ENCODE measurements around the gene PIP5K1B.

DNA sequence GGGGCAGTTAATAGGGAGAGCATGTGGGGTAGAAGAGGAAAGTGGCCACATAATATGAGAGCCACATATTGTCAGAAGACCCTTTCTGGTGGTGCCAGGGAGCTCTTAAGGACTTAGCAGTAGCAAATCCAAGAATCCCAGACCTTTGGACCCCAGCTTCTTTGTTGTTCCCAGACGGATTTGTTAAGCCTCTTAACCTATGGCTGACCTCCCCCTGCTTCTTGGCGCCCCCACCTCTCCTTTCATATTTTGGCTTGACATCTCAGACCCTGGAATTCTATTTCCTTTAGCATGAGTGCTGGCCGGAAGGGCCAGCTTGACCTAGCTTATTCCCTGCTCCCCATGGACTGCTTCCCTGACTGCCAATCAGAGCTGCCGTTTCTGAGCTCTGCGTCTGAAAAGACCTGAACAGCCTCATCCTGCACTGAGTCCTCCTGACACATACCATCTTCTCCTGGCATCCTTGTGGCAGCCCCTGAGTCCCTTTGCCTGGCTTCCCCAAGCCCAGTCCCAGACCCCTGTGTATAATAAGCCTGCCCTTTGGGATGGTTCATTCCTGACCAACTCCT lies 192.6 kb downstream of the PIP5K1B start:
- TF ChIP-seq, protein P1, sequence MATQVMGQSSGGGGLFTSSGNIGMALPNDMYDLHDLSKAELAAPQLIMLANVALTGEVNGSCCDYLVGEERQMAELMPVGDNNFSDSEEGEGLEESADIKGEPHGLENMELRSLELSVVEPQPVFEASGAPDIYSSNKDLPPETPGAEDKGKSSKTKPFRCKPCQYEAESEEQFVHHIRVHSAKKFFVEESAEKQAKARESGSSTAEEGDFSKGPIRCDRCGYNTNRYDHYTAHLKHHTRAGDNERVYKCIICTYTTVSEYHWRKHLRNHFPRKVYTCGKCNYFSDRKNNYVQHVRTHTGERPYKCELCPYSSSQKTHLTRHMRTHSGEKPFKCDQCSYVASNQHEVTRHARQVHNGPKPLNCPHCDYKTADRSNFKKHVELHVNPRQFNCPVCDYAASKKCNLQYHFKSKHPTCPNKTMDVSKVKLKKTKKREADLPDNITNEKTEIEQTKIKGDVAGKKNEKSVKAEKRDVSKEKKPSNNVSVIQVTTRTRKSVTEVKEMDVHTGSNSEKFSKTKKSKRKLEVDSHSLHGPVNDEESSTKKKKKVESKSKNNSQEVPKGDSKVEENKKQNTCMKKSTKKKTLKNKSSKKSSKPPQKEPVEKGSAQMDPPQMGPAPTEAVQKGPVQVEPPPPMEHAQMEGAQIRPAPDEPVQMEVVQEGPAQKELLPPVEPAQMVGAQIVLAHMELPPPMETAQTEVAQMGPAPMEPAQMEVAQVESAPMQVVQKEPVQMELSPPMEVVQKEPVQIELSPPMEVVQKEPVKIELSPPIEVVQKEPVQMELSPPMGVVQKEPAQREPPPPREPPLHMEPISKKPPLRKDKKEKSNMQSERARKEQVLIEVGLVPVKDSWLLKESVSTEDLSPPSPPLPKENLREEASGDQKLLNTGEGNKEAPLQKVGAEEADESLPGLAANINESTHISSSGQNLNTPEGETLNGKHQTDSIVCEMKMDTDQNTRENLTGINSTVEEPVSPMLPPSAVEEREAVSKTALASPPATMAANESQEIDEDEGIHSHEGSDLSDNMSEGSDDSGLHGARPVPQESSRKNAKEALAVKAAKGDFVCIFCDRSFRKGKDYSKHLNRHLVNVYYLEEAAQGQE (IDR thresholded peaks at IDR 0.05; ENCODE audit: borderline replicate concordance in 1 of 2, low read depth in 1 of 2, low read length in 2 of 2) = no peak
- no peak for TF ChIP-seq KDM5A (IDR thresholded peaks at IDR 0.05; ENCODE audit: borderline replicate concordance, low read length)
- TF ChIP-seq SMAD1 (CRISPR knock-in tag; IDR thresholded peaks at IDR 0.05; ENCODE audit: borderline replicate concordance, low read depth) = no peak
- no peak for TF ChIP-seq RAD21 (CRISPR knock-in tag; IDR thresholded peaks at IDR 0.05)
- TF ChIP-seq ZNF354B (CRISPR knock-in tag; IDR thresholded peaks at IDR 0.05) = no peak
